GM12873 (cell line): ENCODE results near the gene CCDC169.

Experiments
- TF ChIP-seq, protein P1 (sequence below): IDR thresholded peaks from 2 replicates; pipeline ENCODE4 v1.5.1; 2012; ENCODE audit warnings: low read depth, mild to moderate bottlenecking, moderate library complexity, low read length, control low read depth; ENCODE audit not compliant: insufficient read depth; ENCODE audit errors: missing control alignments

The CCDC169 gene

DNA sequence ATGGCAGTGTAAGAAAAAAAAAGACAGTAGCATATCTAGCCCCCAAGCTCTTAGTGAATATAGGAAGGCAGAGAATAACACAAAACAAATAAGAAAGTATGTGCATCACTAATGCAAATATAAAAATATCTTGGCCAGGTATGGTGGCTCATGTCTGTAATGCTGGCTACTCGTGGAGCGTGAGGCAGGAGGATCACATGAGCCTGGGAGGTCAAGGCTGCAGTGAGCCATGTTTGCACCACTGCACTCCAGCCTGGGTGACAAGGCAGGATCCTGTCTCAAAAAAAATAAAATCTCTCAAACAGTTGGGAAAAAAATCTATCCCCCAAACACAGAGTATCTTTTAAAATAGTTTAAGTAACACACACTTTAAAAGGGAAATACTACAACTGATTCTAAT is 31.2 kb upstream of the CCDC169 start:
- TF ChIP-seq, protein P1, sequence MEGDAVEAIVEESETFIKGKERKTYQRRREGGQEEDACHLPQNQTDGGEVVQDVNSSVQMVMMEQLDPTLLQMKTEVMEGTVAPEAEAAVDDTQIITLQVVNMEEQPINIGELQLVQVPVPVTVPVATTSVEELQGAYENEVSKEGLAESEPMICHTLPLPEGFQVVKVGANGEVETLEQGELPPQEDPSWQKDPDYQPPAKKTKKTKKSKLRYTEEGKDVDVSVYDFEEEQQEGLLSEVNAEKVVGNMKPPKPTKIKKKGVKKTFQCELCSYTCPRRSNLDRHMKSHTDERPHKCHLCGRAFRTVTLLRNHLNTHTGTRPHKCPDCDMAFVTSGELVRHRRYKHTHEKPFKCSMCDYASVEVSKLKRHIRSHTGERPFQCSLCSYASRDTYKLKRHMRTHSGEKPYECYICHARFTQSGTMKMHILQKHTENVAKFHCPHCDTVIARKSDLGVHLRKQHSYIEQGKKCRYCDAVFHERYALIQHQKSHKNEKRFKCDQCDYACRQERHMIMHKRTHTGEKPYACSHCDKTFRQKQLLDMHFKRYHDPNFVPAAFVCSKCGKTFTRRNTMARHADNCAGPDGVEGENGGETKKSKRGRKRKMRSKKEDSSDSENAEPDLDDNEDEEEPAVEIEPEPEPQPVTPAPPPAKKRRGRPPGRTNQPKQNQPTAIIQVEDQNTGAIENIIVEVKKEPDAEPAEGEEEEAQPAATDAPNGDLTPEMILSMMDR: no peak

GRCh38 chr13:36325912-36326311 is 28.3 kb upstream of the CCDC169 start:
- TF ChIP-seq, protein P1: no peak

GRCh38 chr13:36323951-36324566 is 26.4 kb upstream of the CCDC169 start:
- TF ChIP-seq, protein P1: no peak

- TF ChIP-seq, protein P1: no peak
Measured at GRCh38 chr13:36323408-36323807, 25.8 kb upstream of the CCDC169 start.

GRCh38 chr13:36313047-36313969 is 15.7 kb upstream of the CCDC169 start:
- TF ChIP-seq, protein P1: no peak

DNA sequence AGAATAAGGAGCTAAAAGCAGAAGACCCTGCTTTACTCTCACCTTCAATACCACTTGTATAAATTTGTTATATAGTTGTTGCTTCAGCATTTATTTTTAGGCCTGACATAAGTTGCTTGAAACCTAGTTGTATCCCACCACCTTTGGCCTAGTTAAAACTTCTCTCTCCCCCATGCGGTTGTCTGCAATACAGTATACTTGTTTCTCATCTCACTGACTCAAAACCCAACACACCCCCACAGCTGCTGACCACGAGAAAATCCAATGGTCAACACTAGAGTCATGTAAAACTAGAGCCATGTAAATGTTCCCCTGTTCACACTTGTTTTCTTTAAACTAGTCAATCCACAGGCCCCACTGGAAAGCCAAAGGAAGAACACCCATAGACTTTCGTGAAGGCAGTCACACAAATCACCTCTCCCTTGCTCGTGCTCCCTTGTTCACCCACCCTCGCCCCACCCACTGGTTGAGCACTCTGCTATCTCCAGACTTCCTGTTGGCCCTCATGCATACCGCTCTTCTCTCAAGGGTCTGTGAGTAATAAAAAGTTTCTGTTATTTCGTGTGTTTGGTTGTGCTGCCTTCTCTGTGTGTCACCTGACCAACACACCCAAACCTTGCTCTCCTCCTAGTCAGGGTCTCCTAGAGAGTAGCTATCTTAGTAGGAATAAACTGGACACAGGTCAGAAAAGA is 12.9 kb upstream of the CCDC169 start:
- TF ChIP-seq, protein P1: no peak

DNA sequence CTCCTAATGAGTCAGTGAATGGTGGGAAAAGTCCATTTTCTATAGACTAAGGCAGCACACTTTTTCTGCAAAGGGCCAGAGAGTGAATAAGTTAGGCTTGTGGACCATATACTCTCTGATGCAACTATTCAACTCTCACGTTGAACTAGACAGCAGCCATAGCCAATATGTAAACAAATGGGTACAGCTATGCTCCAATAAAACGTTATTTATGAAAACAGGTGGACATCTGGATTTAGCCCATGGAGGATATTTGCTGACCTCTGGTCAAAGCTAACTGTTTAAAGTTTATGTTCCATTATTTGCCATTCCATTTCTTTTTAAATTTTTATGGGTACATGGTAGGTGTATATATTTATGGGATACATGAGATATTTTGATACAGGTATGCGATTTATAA is 4.7 kb upstream of the CCDC169 start:
- TF ChIP-seq, protein P1: no peak
